Skeletal muscle tissue (tissue), 4 donors: ENCODE results near the gene CCDC61. TPM values are rescaled to one million over a fixed set of nuclear protein-coding genes. Genes with fewer than 3 reads are reported as not detected.

Experiments
- H3K27ac ChIP-seq: one replicate; pipeline ENCODE4 v1.7.0; 2013; ENCODE audit warnings: mild to moderate bottlenecking, low read depth, low read length, inconsistent platforms
- H3K27me3 ChIP-seq, 3 donors: one replicate each; pipeline ENCODE4 v1.7.0; 2013; ENCODE audit warnings: low read length in 3 of 3; ENCODE audit not compliant: control insufficient read depth in 3 of 3, insufficient read depth in 3 of 3
- H3K36me3 ChIP-seq, 3 donors: one replicate each; pipeline ENCODE4 v1.7.0; 2013; ENCODE audit warnings: low read length in 3 of 3; ENCODE audit not compliant: control insufficient read depth in 3 of 3, insufficient read depth in 3 of 3
- H3K4me1 ChIP-seq, 3 donors: one replicate each; pipeline ENCODE4 v1.7.0; 2013; ENCODE audit warnings: low read length in 3 of 3, mild to moderate bottlenecking in 3 of 3; ENCODE audit not compliant: control insufficient read depth in 3 of 3, insufficient read depth in 3 of 3
- H3K4me3 ChIP-seq, 3 donors: one replicate each; pipeline ENCODE4 v1.7.0; 2013; ENCODE audit warnings: low read length in 3 of 3
- H3K9ac ChIP-seq, 3 donors: one replicate each; pipeline ENCODE4 v1.7.0; 2013; ENCODE audit warnings: low read length in 3 of 3, mild to moderate bottlenecking in 3 of 3, moderate library complexity in 2 of 3, low read depth in 1 of 3
- H3K9me3 ChIP-seq, 3 donors: one replicate each; pipeline ENCODE4 v1.7.0; 2013; ENCODE audit warnings: low read length in 3 of 3; ENCODE audit not compliant: control insufficient read depth in 3 of 3
- total RNA-seq: library from RNA; depleted of rRNA; stranded (reverse); fragments of >200 nt; gene quantifications from one replicate; pipeline ENCODE4 v1.2.3, GENCODE V29; 2014
- donor health status: Osteomylitis.

The CCDC61 gene
- total RNA-seq, 1 donor from 2014 or later: 4.2 TPM

DNA sequence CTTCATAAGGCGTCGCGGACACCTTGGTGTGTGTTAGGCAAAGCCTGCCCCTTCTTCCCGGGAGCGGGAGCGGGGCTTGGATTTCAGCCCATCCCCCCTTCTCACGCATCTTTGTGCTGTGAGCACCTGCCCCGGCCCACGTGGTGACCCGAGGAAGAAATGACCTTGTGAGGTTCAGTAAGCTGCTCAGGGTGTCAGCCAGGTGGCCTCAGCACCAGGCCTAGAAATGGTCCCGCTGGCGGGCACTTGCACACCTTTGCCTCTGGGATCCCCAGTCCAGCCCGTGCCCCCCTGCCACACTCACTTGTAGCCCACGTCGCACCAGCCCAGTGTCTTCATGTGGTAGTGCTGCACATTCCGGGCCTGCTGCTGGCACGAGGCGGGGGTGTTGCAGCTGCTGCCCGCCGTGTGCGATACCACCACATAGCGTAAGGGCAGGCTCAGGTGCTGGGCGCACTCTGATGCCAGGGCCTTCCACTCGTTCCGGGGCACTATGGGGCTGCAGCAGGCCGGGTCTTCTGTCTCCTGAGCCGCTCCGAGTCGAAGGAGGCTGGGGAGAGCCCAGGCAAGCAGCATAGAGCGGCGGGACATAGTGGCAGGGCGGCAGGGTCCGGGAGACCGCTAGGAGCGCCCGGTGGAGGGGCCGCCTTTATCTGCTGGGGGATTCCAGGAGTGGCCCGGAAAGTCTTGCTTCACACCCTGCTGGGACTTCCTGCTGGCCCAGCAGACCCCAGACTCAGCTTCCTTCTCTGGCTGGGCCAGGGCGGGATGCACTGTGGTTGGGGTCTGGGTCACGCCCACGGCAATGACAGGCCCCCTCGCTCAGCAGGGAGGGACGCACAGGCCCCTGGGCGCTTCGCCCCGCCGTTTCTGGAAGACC lies 27.4 kb downstream of the CCDC61 start, which contains the start of gene PGLYRP1:
Gene PGLYRP1 (minus strand): TSS at position 623 of the 880 bp plus-strand sequence. CDS start 32 bp downstream, at position 591.
- no peaks in the 10 kb centered on the region for H3K36me3 ChIP-seq
- H3K9ac ChIP-seq: no peak within 1 kb of the TSS
- no peaks in the 10 kb centered on the region for H3K4me1 ChIP-seq
- H3K27me3 ChIP-seq: peaks cover 31 to 51% (median 40%) of the 10 kb centered on the region in 3 donors
- H3K9me3 ChIP-seq: no peaks in the 10 kb centered on the region
- H3K4me3 ChIP-seq: no peak within 1 kb of the TSS
- no peak within 1 kb of the TSS for H3K27ac ChIP-seq

DNA sequence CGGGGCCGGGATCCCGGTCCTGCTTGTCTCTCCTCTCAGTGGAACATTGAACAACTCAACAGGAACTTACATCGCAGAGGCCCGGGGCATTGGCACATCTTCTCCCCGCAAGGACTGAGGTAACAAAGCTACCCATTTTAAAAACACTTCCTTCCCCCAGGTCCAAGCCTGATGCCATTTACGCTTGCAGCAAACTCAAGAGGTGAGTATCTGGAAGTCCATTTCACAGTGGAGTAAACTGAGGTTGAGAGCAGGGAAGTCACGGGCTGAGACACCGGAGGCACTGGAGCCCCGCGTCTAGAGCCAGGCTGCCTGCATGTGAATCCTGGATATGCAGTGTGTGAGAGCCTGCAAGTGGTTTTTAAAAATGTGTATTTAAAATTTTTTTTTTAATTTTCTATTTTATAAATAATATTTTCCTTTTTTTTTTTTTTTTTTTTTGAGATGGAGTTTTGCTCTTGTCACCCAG lies 28.1 kb downstream of the CCDC61 start:
- no peak overlapping the region for H3K9ac ChIP-seq
- peaks cover 31 to 51% (median 40%) of the 10 kb centered on the region in 3 donors for H3K27me3 ChIP-seq
- H3K4me1 ChIP-seq: no peaks in the 10 kb centered on the region
- no peaks in the 10 kb centered on the region for H3K9me3 ChIP-seq
- H3K36me3 ChIP-seq: no peaks in the 10 kb centered on the region
- no peak overlapping the region for H3K4me3 ChIP-seq
- H3K27ac ChIP-seq: no peak overlapping the region

DNA sequence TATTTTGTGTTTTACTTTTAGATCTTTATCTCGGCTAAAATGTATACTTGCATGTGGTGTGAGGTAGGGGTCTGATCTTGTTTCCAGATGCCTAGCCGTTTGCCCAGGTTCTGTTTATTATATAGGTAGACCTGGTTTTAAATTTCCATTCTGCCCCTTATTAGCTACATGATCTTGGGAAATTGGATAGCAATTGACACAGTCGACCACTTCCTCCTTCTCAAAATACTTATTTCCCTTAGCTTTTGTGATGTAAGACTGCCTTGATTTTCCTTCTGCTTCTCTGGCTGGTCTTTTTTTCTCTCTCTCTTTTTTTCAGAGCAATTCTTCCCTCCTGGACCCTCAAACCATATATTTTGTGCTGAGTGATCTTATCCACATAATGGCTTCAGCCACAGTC lies 30.6 kb downstream of the CCDC61 start:
- H3K4me1 ChIP-seq: no peaks in the 10 kb centered on the region
- H3K9me3 ChIP-seq: no peaks in the 10 kb centered on the region
- no peak overlapping the region for H3K9ac ChIP-seq
- no peak overlapping the region for H3K4me3 ChIP-seq
- no peak overlapping the region for H3K27ac ChIP-seq
- peaks cover 31 to 44% (median 40%) of the 10 kb centered on the region in 3 donors for H3K27me3 ChIP-seq
- no peaks in the 10 kb centered on the region for H3K36me3 ChIP-seq

GRCh38 chr19:46030812-46031550 lies 35.7 kb downstream of the CCDC61 start:
- Histone ChIP-seq H3K9me3 (no peaks in the 10 kb centered on the region), H3K4me1 (peaks cover 0 to 10% (median 0%) of the 10 kb centered on the region in 3 donors), H3K27me3 (peaks cover 13 to 25% (median 23%) of the 10 kb centered on the region in 3 donors), H3K4me3 (no peak overlapping the region), H3K36me3 (no peaks in the 10 kb centered on the region), H3K27ac (no peak overlapping the region), H3K9ac (no peak overlapping the region)

GRCh38 chr19:46031781-46032596 lies 36.7 kb downstream of the CCDC61 start:
- Histone ChIP-seq H3K4me1 (peaks cover 0 to 10% (median 0%) of the 10 kb centered on the region in 3 donors), H3K36me3 (no peaks in the 10 kb centered on the region), H3K27me3 (peaks cover 4 to 25% (median 21%) of the 10 kb centered on the region in 3 donors), H3K9ac (no peak overlapping the region), H3K4me3 (no peak overlapping the region), H3K9me3 (no peaks in the 10 kb centered on the region), H3K27ac (no peak overlapping the region)

GRCh38 chr19:46032597-46033025 lies 37.3 kb downstream of the CCDC61 start:
- no peaks in the 10 kb centered on the region for H3K9me3 ChIP-seq
- peaks cover 0 to 10% (median 0%) of the 10 kb centered on the region in 3 donors for H3K4me1 ChIP-seq
- no peak overlapping the region for H3K27ac ChIP-seq
- no peak overlapping the region for H3K4me3 ChIP-seq
- H3K9ac ChIP-seq: no peak overlapping the region
- peaks cover 4 to 25% (median 21%) of the 10 kb centered on the region in 3 donors for H3K27me3 ChIP-seq
- no peaks in the 10 kb centered on the region for H3K36me3 ChIP-seq

- H3K36me3 ChIP-seq: no peaks in the 10 kb centered on the region
- no peak overlapping the region for H3K27ac ChIP-seq
- H3K4me1 ChIP-seq: peaks cover 0 to 10% (median 0%) of the 10 kb centered on the region in 3 donors
- no peaks in the 10 kb centered on the region for H3K9me3 ChIP-seq
- no peak overlapping the region for H3K9ac ChIP-seq
- peaks cover 4 to 25% (median 21%) of the 10 kb centered on the region in 3 donors for H3K27me3 ChIP-seq
- no peak overlapping the region for H3K4me3 ChIP-seq
Measured at GRCh38 chr19:46033401-46033800, 38.1 kb downstream of the CCDC61 start.

GRCh38 chr19:46035546-46035945 lies 40.3 kb downstream of the CCDC61 start:
- Histone ChIP-seq H3K9me3 (no peaks in the 10 kb centered on the region), H3K36me3 (no peaks in the 10 kb centered on the region), H3K9ac (no peak overlapping the region), H3K4me1 (peaks cover 0 to 10% (median 0%) of the 10 kb centered on the region in 3 donors), H3K27me3 (peaks cover 13 to 35% (median 27%) of the 10 kb centered on the region in 3 donors), H3K4me3 (no peak overlapping the region), H3K27ac (no peak overlapping the region)

DNA sequence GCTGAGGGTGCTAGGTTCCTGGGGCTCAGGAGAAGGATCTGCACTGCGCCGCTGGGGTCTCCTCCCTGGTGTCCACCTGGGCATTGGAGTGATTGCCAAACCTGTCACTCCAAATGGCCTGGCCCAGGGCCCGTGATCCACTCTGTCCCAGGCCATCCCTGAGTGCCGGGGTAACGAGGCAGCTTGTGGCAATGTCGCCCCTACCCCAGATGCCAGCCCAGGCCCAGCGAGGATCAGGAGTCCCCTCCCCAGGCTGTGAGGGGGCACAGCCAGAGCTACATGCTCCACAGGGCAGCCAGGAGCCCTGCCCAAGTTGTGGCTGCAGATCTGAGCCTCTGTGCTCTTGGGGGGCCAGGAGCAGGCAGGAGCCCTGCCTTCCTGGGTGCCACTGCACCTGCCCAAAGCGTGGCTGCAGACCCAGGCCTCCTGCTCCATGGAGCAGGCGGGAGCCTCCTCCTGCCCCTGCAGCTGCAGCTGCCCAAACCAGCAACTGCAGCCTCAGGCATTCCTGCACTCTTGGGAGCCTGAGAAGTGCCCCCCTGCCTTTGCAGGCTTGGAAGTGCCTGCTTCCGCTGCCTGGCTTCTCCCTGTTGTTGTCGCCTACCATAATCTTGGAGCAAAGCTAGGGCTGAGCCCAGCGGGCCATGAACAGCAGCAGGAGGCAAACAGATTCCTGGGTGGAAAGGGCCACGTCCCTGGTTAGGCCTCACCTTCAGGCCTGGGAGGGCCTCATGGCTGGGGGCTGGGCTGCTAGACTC lies 40.9 kb downstream of the CCDC61 start:
- H3K36me3 ChIP-seq: no peaks in the 10 kb centered on the region
- no peaks in the 10 kb centered on the region for H3K9me3 ChIP-seq
- peaks cover 14 to 37% (median 32%) of the 10 kb centered on the region in 3 donors for H3K27me3 ChIP-seq
- no peak overlapping the region for H3K27ac ChIP-seq
- no peak overlapping the region for H3K9ac ChIP-seq
- H3K4me3 ChIP-seq: no peak overlapping the region
- peaks cover 0 to 10% (median 2%) of the 10 kb centered on the region in 3 donors for H3K4me1 ChIP-seq
